Small intestine (tissue), 7 donors: ENCODE results near the gene AKT3. TPM values are rescaled to one million over a fixed set of nuclear protein-coding genes. Genes with fewer than 3 reads are reported as not detected.
"Not testable (repeated sequence)": the region's sequence is repeated elsewhere in the genome, so short reads cannot be mapped to it uniquely, and the experiment has no call there.

Experiments used
- DNase-seq, 2 donors: peaks; one replicate each; pipeline versions ENCODE4 v3.0.0 to v3.0.0-alpha.2; 2013
- FAIRE-seq: peaks from 2 replicates; lab custom pipeline; 2012; peaks lifted over from hg19 to GRCh38; lab: Jason Lieb, UNC
- H3K27ac ChIP-seq, 3 donors: one replicate each; pipeline ENCODE4 v1.5.1; 2013; ENCODE audit warnings: low read length in 2 of 3, mild to moderate bottlenecking in 2 of 3, control low read depth in 1 of 3, inconsistent platforms in 1 of 3, low read depth in 1 of 3, moderate library complexity in 1 of 3
- H3K27me3 ChIP-seq, 3 donors: one replicate each; pipeline ENCODE4 v1.6.1; 2013; ENCODE audit warnings: low read length in 3 of 3, inconsistent platforms in 1 of 3; ENCODE audit not compliant: control insufficient read depth in 3 of 3, insufficient read depth in 3 of 3
- H3K36me3 ChIP-seq, 3 donors: one replicate each; pipeline ENCODE4 v1.6.1; 2013; ENCODE audit warnings: low read length in 3 of 3, inconsistent platforms in 1 of 3, low read depth in 1 of 3, mild to moderate bottlenecking in 1 of 3, moderate library complexity in 1 of 3; ENCODE audit not compliant: control insufficient read depth in 3 of 3, insufficient read depth in 2 of 3
- H3K4me1 ChIP-seq, 3 donors: one replicate each; pipeline ENCODE4 v1.6.1; 2013; ENCODE audit warnings: low read length in 2 of 3, inconsistent platforms in 1 of 3, low read depth in 1 of 3, mild to moderate bottlenecking in 1 of 3, moderate library complexity in 1 of 3; ENCODE audit not compliant: control insufficient read depth in 3 of 3, insufficient read depth in 2 of 3
- H3K4me3 ChIP-seq, 3 donors: one replicate each; pipeline ENCODE4 v1.5.1; 2013; ENCODE audit warnings: low read length in 3 of 3, control low read depth in 1 of 3, inconsistent platforms in 1 of 3, low read depth in 1 of 3, mild to moderate bottlenecking in 1 of 3, moderate library complexity in 1 of 3
- H3K9me3 ChIP-seq, 2 donors: one replicate each; pipeline ENCODE4 v1.6.1; 2013; ENCODE audit warnings: low read depth in 1 of 2, low read length in 1 of 2; ENCODE audit not compliant: control insufficient read depth in 2 of 2, insufficient read depth in 1 of 2
- WGBS, 3 donors: extraction: QIAGEN DNeasy Blood & Tissue Kit; methylation state at CpG; one replicate each; pipeline ENCODE4 v1.1.7; 2013; 5-methylcytosine and 5-hydroxymethylcytosine counted together
- polyA plus RNA-seq, 4 donors: library from polyadenylated mRNA; stranded (reverse) in 3 of 4; unstranded in 1 of 4; fragments of 200-250 nt in 3 of 4; fragments of 120-200 nt in 1 of 4; gene quantifications; one replicate each; pipeline versions ENCODE4 v1.2.1 to v1.2.3, GENCODE V29; 2013
- donor health status: healthy with polysubstance abuse.
- donor health status: control.
- donor health status: control.
- donor health status: Bipolar disorder and iron deficiency.
- donor health status: healthy.

Gene AKT3
- polyA plus RNA-seq, 4 donors: 0.45 to 8.6 (median 3.6) TPM

GRCh38 chr1:243657793-243658192 is 192.2 kb downstream of the AKT3 start:
- no peaks in the 10 kb centered on the region for H3K27me3 ChIP-seq
- H3K9me3 ChIP-seq: peaks cover 0 to 4% of the 10 kb centered on the region in 2 donors
- H3K27ac ChIP-seq: no peak overlapping the region
- H3K4me3 ChIP-seq: no peak overlapping the region
- WGBS, 3 donors: 85 to 97% (median 92%) methylated on average over 1 of the region's 1 CpG
- H3K4me1 ChIP-seq: no peaks in the 10 kb centered on the region
- FAIRE-seq: no peak
- DNase-seq: no peak
- H3K36me3 ChIP-seq: no peaks in the 10 kb centered on the region

- not testable (repeated sequence) for FAIRE-seq, H3K4me1 ChIP-seq, DNase-seq, H3K27ac ChIP-seq, H3K9me3 ChIP-seq, H3K36me3 ChIP-seq, H3K4me3 ChIP-seq, H3K27me3 ChIP-seq
- 86 to 95% (median 94%) methylated on average over 3 of the region's 3 CpGs for WGBS, 3 donors
These were observed 200.5 kb downstream of the AKT3 start for GRCh38 chr1:243649530-243649929.

- no peak overlapping the region for H3K27ac ChIP-seq
- WGBS, 3 donors: 82 to 97% (median 92%) methylated on average over 2 of the region's 2 CpGs
- no peak overlapping the region for H3K4me3 ChIP-seq
- H3K4me1 ChIP-seq: no peaks in the 10 kb centered on the region
- H3K36me3 ChIP-seq: no peaks in the 10 kb centered on the region
- FAIRE-seq (no peak), DNase-seq (no peak)
- H3K9me3 ChIP-seq: no peaks in the 10 kb centered on the region
- no peaks in the 10 kb centered on the region for H3K27me3 ChIP-seq
These were observed 203.2 kb downstream of the AKT3 start for GRCh38 chr1:243646841-243647240.

- no peak overlapping the region for H3K4me3 ChIP-seq
- no peak for DNase-seq
- no peaks in the 10 kb centered on the region for H3K4me1 ChIP-seq
- H3K36me3 ChIP-seq: no peaks in the 10 kb centered on the region
- no peak for FAIRE-seq
- H3K27ac ChIP-seq: no peak overlapping the region
- H3K9me3 ChIP-seq: peaks cover 0 to 4% of the 10 kb centered on the region in 2 donors
- no peaks in the 10 kb centered on the region for H3K27me3 ChIP-seq
- WGBS, 3 donors: 86 to 89% (median 88%) methylated on average over 6 of the region's 6 CpGs
These were observed 204.8 kb downstream of the AKT3 start for GRCh38 chr1:243645281-243645680.

- FAIRE-seq (no peak), DNase-seq (no peak)
- Histone ChIP-seq H3K36me3 (no peaks in the 10 kb centered on the region), H3K27ac (no peak overlapping the region), H3K4me1 (no peaks in the 10 kb centered on the region), H3K9me3 (peaks cover 0 to 10% of the 10 kb centered on the region in 2 donors), H3K27me3 (no peaks in the 10 kb centered on the region), H3K4me3 (no peak overlapping the region)
- WGBS, 3 donors: 65 to 79% (median 66%) methylated on average over 5 of the region's 5 CpGs
These were observed 207.1 kb downstream of the AKT3 start for GRCh38 chr1:243642936-243643335.

- no peak for DNase-seq
- H3K27ac ChIP-seq: no peak overlapping the region
- FAIRE-seq: no peak
- H3K9me3 ChIP-seq: peaks cover 0 to 10% of the 10 kb centered on the region in 2 donors
- no peaks in the 10 kb centered on the region for H3K27me3 ChIP-seq
- no peaks in the 10 kb centered on the region for H3K4me1 ChIP-seq
- 67 to 94% (median 71%) methylated on average over 4 of the region's 4 CpGs for WGBS, 3 donors
- H3K4me3 ChIP-seq: no peak overlapping the region
- no peaks in the 10 kb centered on the region for H3K36me3 ChIP-seq
These were observed 210.9 kb downstream of the AKT3 start for GRCh38 chr1:243639027-243639658.

GRCh38 chr1:243638186-243638585 is 211.9 kb downstream of the AKT3 start:
- no peaks in the 10 kb centered on the region for H3K27me3 ChIP-seq
- FAIRE-seq: no peak
- 59 to 73% (median 63%) methylated on average over 4 of the region's 4 CpGs for WGBS, 3 donors

GRCh38 chr1:243628476-243628907 is 221.6 kb downstream of the AKT3 start:
- no peak overlapping the region for H3K4me3 ChIP-seq
- FAIRE-seq: no peak

More at GRCh38 chr1:243638186-243638585, 211.9 kb downstream of the AKT3 start:
- DNase-seq: no peak
- H3K9me3 ChIP-seq: peaks cover 0 to 10% of the 10 kb centered on the region in 2 donors
- H3K27ac ChIP-seq: no peak overlapping the region
- no peaks in the 10 kb centered on the region for H3K4me1 ChIP-seq
- no peak overlapping the region for H3K4me3 ChIP-seq
- no peaks in the 10 kb centered on the region for H3K36me3 ChIP-seq

GRCh38 chr1:243623841-243624240 is 226.2 kb downstream of the AKT3 start:
- Histone ChIP-seq H3K4me1 (no peaks in the 10 kb centered on the region), H3K27me3 (no peaks in the 10 kb centered on the region), H3K36me3 (no peaks in the 10 kb centered on the region), H3K27ac (no peak overlapping the region), H3K9me3 (peaks cover 0 to 7% of the 10 kb centered on the region in 2 donors), H3K4me3 (no peak overlapping the region)
- no peak for FAIRE-seq
- no peak for DNase-seq
- 94 to 98% (median 97%) methylated on average over 2 of the region's 2 CpGs for WGBS, 3 donors

More at GRCh38 chr1:243628476-243628907, 221.6 kb downstream of the AKT3 start:
- H3K27ac ChIP-seq: no peak overlapping the region
- 93 to 98% (median 94%) methylated on average over 2 of the region's 2 CpGs for WGBS, 3 donors
- H3K36me3 ChIP-seq: no peaks in the 10 kb centered on the region
- no peak for DNase-seq
- H3K27me3 ChIP-seq: no peaks in the 10 kb centered on the region
- H3K9me3 ChIP-seq: peaks cover 0 to 2% of the 10 kb centered on the region in 2 donors
- H3K4me1 ChIP-seq: no peaks in the 10 kb centered on the region
